K562 (cell line): ENCODE data around the gene DTHD1.

Experiments
- E2F1 ChIP-seq: sonication (generic); formaldehyde crosslinking; IDR thresholded peaks from 2 replicates; pipeline ENCODE4 v1.8.1; 2023; ENCODE audit warnings: mild to moderate bottlenecking, missing genetic modification reagents, moderate library complexity
- GMEB1 ChIP-seq: fragments of 250-450 bp; sonication (Bioruptor Pico); IDR thresholded peaks from 2 replicates; pipeline ENCODE4 v1.4.0; 2020; ENCODE audit warnings: mild to moderate bottlenecking
- MYC ChIP-seq, 2 experiments: fragments of 250-450 bp in 1 of 2; sonication (Bioruptor Pico) in 1 of 2; IDR thresholded peaks; 2 replicates each; pipeline versions ENCODE4 v1.5.1 to v1.6.1; 2012 to 2021; ENCODE audit warnings: low read depth in 2 of 2, borderline replicate concordance in 1 of 2, improper control_type of control experiment in 1 of 2, low read length in 1 of 2, mild to moderate bottlenecking in 1 of 2, moderate library complexity in 1 of 2
- POLR2A ChIP-seq: fragments of 450-650 bp; conservative IDR thresholded peaks from 2 replicates; pipeline ENCODE4 v1.6.1; 2016
- TBP ChIP-seq: optimal IDR thresholded peaks from 2 replicates; pipeline ENCODE3; 2011; ENCODE audit warnings: low read depth, low read length, improper control_type of control experiment
- ZNF584 ChIP-seq: fragments of 200-800 bp; sonication (Bioruptor generic); IDR thresholded peaks from 2 replicates; pipeline ENCODE4 v1.6.1; 2016; ENCODE audit warnings: low read depth, mild to moderate bottlenecking, missing genetic modification characterization, missing compliant biosample characterization

- TF ChIP-seq ZNF584 (CRISPR knock-in tag) (no peak), POLR2A (no peak), MYC (IDR thresholded peaks at IDR 0.05; ENCODE audit: low read depth, low read length) (no peak), MYC (CRISPR knock-in tag; IDR thresholded peaks at IDR 0.05; ENCODE audit: borderline replicate concordance, low read depth) (no peak), E2F1 (CRISPR knock-in tag) (no peak), TBP (no peak), GMEB1 (CRISPR knock-in tag) (no peak)
These were observed 22.2 kb downstream of the DTHD1 start for GRCh38 chr4:36303426-36304137.
